IPS-18a (cell line): ENCODE results near the gene SLC43A1.

ENCODE experiments used
- H3K27ac ChIP-seq: one replicate; pipeline ENCODE4 v1.5.1; 2013; ENCODE audit warnings: low read length
- H3K27me3 ChIP-seq: one replicate; pipeline ENCODE4 v1.6.1; 2013; ENCODE audit warnings: mild to moderate bottlenecking, low read length; ENCODE audit not compliant: control insufficient read depth, insufficient read depth
- H3K36me3 ChIP-seq: one replicate; pipeline ENCODE4 v1.6.1; 2013; ENCODE audit warnings: low read depth, low read length; ENCODE audit not compliant: control insufficient read depth
- H3K4me1 ChIP-seq: one replicate; pipeline ENCODE4 v1.6.1; 2013; ENCODE audit warnings: low read depth, low read length; ENCODE audit not compliant: control insufficient read depth
- H3K4me3 ChIP-seq: one replicate; pipeline ENCODE4 v1.5.1; 2013; ENCODE audit warnings: low read length
- H3K9ac ChIP-seq: one replicate; pipeline ENCODE4 v1.6.1; 2013; ENCODE audit warnings: mild to moderate bottlenecking, low read length, moderate library complexity
- H3K9me3 ChIP-seq: one replicate; pipeline ENCODE4 v1.6.1; 2013; ENCODE audit warnings: low read depth, low read length; ENCODE audit not compliant: control insufficient read depth

Gene SLC43A1

GRCh38 chr11:57493507-57494503, 21.7 kb downstream of the SLC43A1 start:
- Histone ChIP-seq H3K9me3 (no peaks in the 10 kb centered on the region), H3K27me3 (no peaks in the 10 kb centered on the region), H3K4me3 (no peak overlapping the region), H3K4me1 (peaks cover 5% of the 10 kb centered on the region), H3K36me3 (peaks cover 10% of the 10 kb centered on the region), H3K9ac (peak overlapping the region; percentile 56), H3K27ac (peak overlapping the region; percentile 86)

GRCh38 chr11:57491371-57492061, 24.0 kb downstream of the SLC43A1 start:
- Histone ChIP-seq H3K27me3 (no peaks in the 10 kb centered on the region), H3K9ac (no peak overlapping the region), H3K36me3 (peaks cover 10% of the 10 kb centered on the region), H3K4me1 (peaks cover 5% of the 10 kb centered on the region), H3K9me3 (no peaks in the 10 kb centered on the region), H3K4me3 (no peak overlapping the region), H3K27ac (no peak overlapping the region)

- Histone ChIP-seq H3K4me3 (no peak overlapping the region), H3K4me1 (peaks cover 5% of the 10 kb centered on the region), H3K9ac (no peak overlapping the region), H3K27ac (no peak overlapping the region), H3K9me3 (no peaks in the 10 kb centered on the region), H3K36me3 (peaks cover 10% of the 10 kb centered on the region), H3K27me3 (no peaks in the 10 kb centered on the region)
Measured at GRCh38 chr11:57490456-57491248, 24.9 kb downstream of the SLC43A1 start.

GRCh38 chr11:57487920-57488659, 27.4 kb downstream of the SLC43A1 start:
- Histone ChIP-seq H3K27me3 (peaks cover 12% of the 10 kb centered on the region), H3K36me3 (peaks cover 13% of the 10 kb centered on the region), H3K4me3 (no peak overlapping the region), H3K9me3 (no peaks in the 10 kb centered on the region), H3K4me1 (no peaks in the 10 kb centered on the region), H3K27ac (no peak overlapping the region), H3K9ac (no peak overlapping the region)

GRCh38 chr11:57487021-57487778, 28.3 kb downstream of the SLC43A1 start:
- no peak overlapping the region for H3K27ac ChIP-seq
- H3K4me1 ChIP-seq = no peaks in the 10 kb centered on the region
- no peaks in the 10 kb centered on the region for H3K9me3 ChIP-seq
- H3K4me3 ChIP-seq = no peak overlapping the region
- H3K36me3 ChIP-seq = peaks cover 13% of the 10 kb centered on the region
- H3K27me3 ChIP-seq = peaks cover 19% of the 10 kb centered on the region
- H3K9ac ChIP-seq = no peak overlapping the region

DNA sequence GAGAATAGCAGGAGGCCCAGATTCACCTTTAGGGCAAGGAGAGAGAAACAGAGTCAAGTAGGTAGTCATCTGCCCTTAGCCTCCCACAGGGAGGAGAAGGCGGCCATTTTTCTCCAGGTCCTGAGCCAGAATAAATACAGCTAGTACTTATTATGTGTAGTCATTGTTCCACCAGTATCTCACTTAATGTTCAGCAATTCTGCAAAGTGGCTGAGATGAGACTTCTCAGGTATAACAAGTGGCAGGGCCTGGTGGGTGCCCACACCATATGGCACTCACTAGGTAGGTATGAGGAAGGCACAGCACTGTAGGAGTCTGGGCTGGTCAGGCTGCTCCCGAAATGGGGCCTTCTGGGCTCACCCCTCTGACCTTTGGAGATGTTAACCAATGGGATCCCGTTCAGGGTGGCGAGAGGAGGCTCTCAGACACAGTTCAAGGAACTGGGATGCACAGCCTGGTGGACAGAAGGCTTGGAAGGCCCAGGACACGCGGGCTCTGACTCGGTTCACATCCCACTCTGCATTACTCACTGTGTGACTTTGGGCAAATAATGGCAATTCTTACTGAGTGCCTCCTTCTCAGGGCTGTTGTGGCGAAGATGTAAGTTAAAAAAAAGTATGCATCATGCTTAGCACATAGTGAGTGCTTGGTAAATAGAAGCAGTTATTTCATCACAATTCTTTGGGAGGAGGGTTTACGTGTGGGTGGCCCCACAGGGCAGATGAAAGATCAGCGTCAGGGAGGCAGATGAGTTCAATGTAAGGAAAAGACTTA, 30.1 kb downstream of the SLC43A1 start:
- no peaks in the 10 kb centered on the region for H3K9me3 ChIP-seq
- H3K9ac ChIP-seq = no peak overlapping the region
- H3K27ac ChIP-seq = no peak overlapping the region
- H3K36me3 ChIP-seq = peaks cover 7% of the 10 kb centered on the region
- H3K4me1 ChIP-seq = no peaks in the 10 kb centered on the region
- H3K27me3 ChIP-seq = peaks cover 36% of the 10 kb centered on the region
- no peak overlapping the region for H3K4me3 ChIP-seq

DNA sequence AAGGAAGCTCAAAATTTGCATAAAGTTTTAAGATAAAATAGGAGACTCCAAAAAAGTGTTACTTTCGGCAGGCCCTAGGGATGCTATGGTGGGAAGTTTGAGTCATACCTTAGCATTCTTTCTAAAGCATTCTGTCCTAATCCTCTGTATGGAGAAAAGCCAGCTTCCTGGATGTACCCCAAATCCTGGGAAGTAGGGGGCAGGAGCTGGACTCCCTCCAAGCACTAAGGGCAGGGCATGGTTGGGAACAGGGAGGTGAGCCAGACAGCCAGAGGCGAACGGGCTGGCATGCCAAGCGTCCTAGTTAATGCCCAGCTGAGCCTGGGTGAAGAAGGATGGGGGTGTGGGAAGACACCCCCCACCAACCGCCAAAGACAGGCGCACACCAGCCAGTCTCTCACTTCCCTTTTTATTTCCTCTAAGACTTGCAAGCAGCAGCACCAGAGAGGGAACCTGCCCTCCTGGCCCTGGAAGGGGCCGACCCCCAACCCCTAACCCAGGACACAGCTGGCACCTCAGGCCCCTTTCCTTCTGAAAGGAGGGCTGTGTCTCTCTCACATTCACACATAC, 31.3 kb downstream of the SLC43A1 start:
- Histone ChIP-seq H3K9me3 (no peaks in the 10 kb centered on the region), H3K4me3 (no peak overlapping the region), H3K36me3 (peaks cover 7% of the 10 kb centered on the region), H3K27ac (no peak overlapping the region), H3K9ac (no peak overlapping the region), H3K4me1 (peaks cover 3% of the 10 kb centered on the region), H3K27me3 (peaks cover 36% of the 10 kb centered on the region)

- H3K4me3 ChIP-seq = peak overlapping the region; percentile 62
- H3K9ac ChIP-seq = peak overlapping the region; percentile 42
- H3K4me1 ChIP-seq = peaks cover 3% of the 10 kb centered on the region
- no peaks in the 10 kb centered on the region for H3K9me3 ChIP-seq
- H3K27ac ChIP-seq = no peak overlapping the region
- H3K27me3 ChIP-seq = peaks cover 36% of the 10 kb centered on the region
- H3K36me3 ChIP-seq = peaks cover 7% of the 10 kb centered on the region
Measured at GRCh38 chr11:57483562-57483918, 32.0 kb downstream of the SLC43A1 start.

DNA sequence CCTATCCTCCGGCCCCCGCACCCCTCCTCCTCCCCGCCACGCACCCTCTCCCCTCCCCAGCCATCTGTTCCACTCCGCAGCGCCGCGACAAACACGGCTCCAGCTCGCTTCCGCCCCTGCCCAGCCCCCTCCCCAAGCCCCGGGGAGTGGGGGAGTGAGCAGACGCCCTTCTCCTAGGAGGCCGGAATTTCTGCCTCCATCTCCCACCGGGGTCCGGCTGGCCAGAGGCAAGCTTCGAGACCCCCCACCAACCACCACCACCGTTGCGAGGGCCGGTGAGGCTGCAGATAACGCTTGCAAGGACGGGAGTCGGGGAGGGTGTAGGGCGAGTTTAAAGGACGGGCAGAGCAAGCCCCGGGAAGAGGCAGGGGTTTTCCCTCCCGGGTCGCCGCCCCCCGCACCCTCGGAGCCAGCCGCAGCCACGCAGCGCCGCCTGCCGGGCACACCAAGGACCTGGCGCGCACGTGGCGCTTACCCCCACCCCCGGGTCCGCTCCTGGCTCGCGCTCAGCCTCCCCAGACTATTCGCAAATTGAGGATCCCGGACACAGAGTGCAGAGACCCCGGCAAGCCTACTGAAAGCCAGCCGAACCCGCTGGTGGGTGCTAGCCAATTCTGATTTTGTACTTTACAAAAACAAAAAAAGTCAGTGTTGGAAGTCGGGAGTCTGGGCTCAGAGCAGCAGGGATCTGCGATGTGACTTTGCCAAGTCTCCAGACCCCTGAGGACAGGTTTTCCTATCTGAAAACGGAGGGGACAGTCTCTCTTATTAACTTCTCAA, 32.5 kb downstream of the SLC43A1 start:
- Histone ChIP-seq H3K9me3 (no peaks in the 10 kb centered on the region), H3K36me3 (peaks cover 7% of the 10 kb centered on the region), H3K4me1 (peaks cover 3% of the 10 kb centered on the region), H3K4me3 (peak overlapping the region; percentile 62), H3K27me3 (peaks cover 41% of the 10 kb centered on the region), H3K27ac (no peak overlapping the region), H3K9ac (peak overlapping the region; percentile 42)
